AG04450 (cell line): Measurements from ENCODE around the gene TLE6. TPM values are rescaled to one million over a fixed set of nuclear protein-coding genes. Genes with fewer than 3 reads are reported as not detected.

ENCODE experiments used
- CTCF ChIA-PET: fragments of 300-600, 350-600 bp; formaldehyde crosslinking; extraction: SDS; loops from one replicate; lab custom pipeline; 2022; ENCODE audit warnings: antibody characterized with exemption, inconsistent platforms; lab: Charles Lee
- POLR2A ChIA-PET: fragments of 350-600 bp; formaldehyde crosslinking; extraction: SDS; loops from one replicate; lab custom pipeline; 2021; ENCODE audit warnings: antibody characterized with exemption, inconsistent platforms; lab: Yijun Ruan, JAX
- DNase-seq: peaks from one replicate; pipeline ENCODE4 v3.0.0-alpha.2; 2011; ENCODE audit warnings: low read depth, low spot score
- H3K27ac ChIP-seq: one replicate; pipeline ENCODE4 v1.5.1; 2012; ENCODE audit warnings: low read depth, low read length, control low read depth
- H3K27me3 ChIP-seq: one replicate; pipeline ENCODE4 v1.6.0; 2012; ENCODE audit warnings: low read length; ENCODE audit not compliant: control insufficient read depth, insufficient read depth
- H3K4me3 ChIP-seq: 2 replicates; pipeline ENCODE4 v1.5.1; 2011; ENCODE audit warnings: mild to moderate bottlenecking, low read depth, low read length, control low read depth
- H3K9me3 ChIP-seq: 2 replicates; pipeline ENCODE4 v1.5.1; 2012; ENCODE audit warnings: low read length; ENCODE audit not compliant: control insufficient read depth, insufficient read depth
- CTCF ChIP-seq: IDR thresholded peaks from 2 replicates; pipeline ENCODE4 v1.5.1; 2011; ENCODE audit warnings: low read depth, low read length, control low read depth, inconsistent platforms
- polyA plus RNA-seq: library from polyadenylated mRNA; depleted of rRNA; stranded (reverse); fragments of >200 nt; gene quantifications from 2 replicates; pipeline ENCODE4 v1.2.3, GENCODE V29; 2011

Gene TLE6
- polyA plus RNA-seq, 1 experiment, result 0.51 TPM

- H3K4me3 ChIP-seq, result no peak overlapping the region
- no peak for TF ChIP-seq CTCF
Measured at GRCh38 chr19:2964874-2965273, 12.5 kb upstream of the TLE6 start.

GRCh38 chr19:2967972-2968371 lies 9.4 kb upstream of the TLE6 start:
- DNase-seq, result no peak
- H3K4me3 ChIP-seq, result no peak overlapping the region
- H3K27ac ChIP-seq, result no peak overlapping the region
- H3K27me3 ChIP-seq, result no peaks in the 10 kb centered on the region
- no peak for TF ChIP-seq CTCF
- CTCF ChIA-PET, result interaction anchor here (1.0 to 1.3 kb wide), 4 partner anchors 8 to 141 kb away, joined by 4 to 5 read pairs (median 4); no protein-coding TSS in a partner anchor
- POLR2A ChIA-PET, result interaction anchor here (1.6 kb wide), 1 partner anchor 68 kb away, joined by 4 read pairs; no protein-coding TSS in a partner anchor
- peaks cover 4% of the 10 kb centered on the region; the same call in 1 of the 2 replicates for H3K9me3 ChIP-seq

More at GRCh38 chr19:2964874-2965273, 12.5 kb upstream of the TLE6 start:
- ChIA-PET POLR2A (no interaction called here), CTCF (interaction anchor here (0.9 to 1.2 kb wide), 2 partner anchors 14 to 139 kb away, joined by 4 to 6 read pairs; no protein-coding TSS in a partner anchor)
- H3K9me3 ChIP-seq, result peaks cover 4% of the 10 kb centered on the region; the same call in 1 of the 2 replicates
- no peak for DNase-seq
- no peak overlapping the region for H3K27ac ChIP-seq
- no peaks in the 10 kb centered on the region for H3K27me3 ChIP-seq

GRCh38 chr19:2969104-2969504 lies 8.3 kb upstream of the TLE6 start:
- no peak overlapping the region for H3K27ac ChIP-seq
- no peak for TF ChIP-seq CTCF
- no peak overlapping the region for H3K4me3 ChIP-seq
- DNase-seq, result no peak
- ChIA-PET CTCF (interaction anchor here (1.2 kb wide), 1 partner anchor 195 kb away, joined by 3 read pairs; no protein-coding TSS in a partner anchor), POLR2A (interaction anchor here (1.6 kb wide), 1 partner anchor 67 kb away, joined by 4 read pairs; no protein-coding TSS in a partner anchor)
- H3K27me3 ChIP-seq, result no peaks in the 10 kb centered on the region
- H3K9me3 ChIP-seq, result peaks cover 4% of the 10 kb centered on the region; the same call in 1 of the 2 replicates

- TF ChIP-seq CTCF, result no peak
- Histone ChIP-seq H3K4me3 (no peak overlapping the region), H3K9me3 (no peaks in the 10 kb centered on the region; the same call in 1 of the 2 replicates), H3K27me3 (no peaks in the 10 kb centered on the region), H3K27ac (no peak overlapping the region)
- CTCF ChIA-PET, result interaction anchor here (0.5 to 1.1 kb wide), 3 partner anchors 19 to 138 kb away, joined by 3 to 13 read pairs (median 6); no protein-coding TSS in a partner anchor
- POLR2A ChIA-PET, result interaction anchor here (0.5 to 0.7 kb wide), 3 partner anchors 82 to 322 kb away, joined by 3 to 5 read pairs (median 3); no protein-coding TSS in a partner anchor
- DNase-seq, result no peak
Measured at GRCh38 chr19:2970201-2970835, 7.0 kb upstream of the TLE6 start.

GRCh38 chr19:2973229-2973628 lies 4.1 kb upstream of the TLE6 start:
- CTCF ChIA-PET, result no interaction called here
- DNase-seq, result no peak
- Histone ChIP-seq H3K4me3 (no peak overlapping the region), H3K9me3 (no peaks in the 10 kb centered on the region), H3K27ac (no peak overlapping the region), H3K27me3 (no peaks in the 10 kb centered on the region)
- no peak for TF ChIP-seq CTCF
- POLR2A ChIA-PET, result no interaction called here
